BJ (cell line): ENCODE data around the gene TNS1. TPM values are rescaled to one million over a fixed set of nuclear protein-coding genes. Genes with fewer than 3 reads are reported as not detected.

ENCODE experiments used
- CTCF ChIA-PET: fragments of 350-600 bp; formaldehyde crosslinking; extraction: SDS; loops from one replicate; lab custom pipeline; 2021; ENCODE audit warnings: antibody characterized with exemption, inconsistent platforms; lab: Yijun Ruan, JAX
- POLR2A ChIA-PET: fragments of 300-600 bp; sonication (Branson Sonifier 250); formaldehyde crosslinking; extraction: SDS; loops from one replicate; lab custom pipeline; 2021; ENCODE audit warnings: antibody characterized with exemption; lab: Charles Lee
- DNase-seq: peaks from one replicate; pipeline ENCODE4 v3.0.0-alpha.2; 2011; ENCODE audit warnings: low read depth
- H3K27me3 ChIP-seq: 2 replicates; pipeline ENCODE4 v1.6.0; 2011; ENCODE audit warnings: low read length; ENCODE audit not compliant: control insufficient read depth, insufficient read depth
- H3K36me3 ChIP-seq: 2 replicates; pipeline ENCODE4 v1.5.1; 2011; ENCODE audit warnings: low read length; ENCODE audit not compliant: control insufficient read depth, insufficient read depth
- H3K4me3 ChIP-seq: 2 replicates; pipeline ENCODE4 v1.5.1; 2011; ENCODE audit warnings: low read depth, mild to moderate bottlenecking, control low read depth, low read length
- polyA plus RNA-seq: library from polyadenylated mRNA; depleted of rRNA; stranded (reverse); fragments of >200 nt; gene quantifications from 2 replicates; pipeline ENCODE4 v1.2.3, GENCODE V29; 2011
- TF ChIP-seq, protein P1 (sequence below): IDR thresholded peaks from 2 replicates; pipeline ENCODE4 v1.5.1; 2011; ENCODE audit warnings: low read depth, mild to moderate bottlenecking, control low read depth, inconsistent platforms, low read length, moderate library complexity; ENCODE audit not compliant: insufficient read depth

The TNS1 gene
- polyA plus RNA-seq, 1 experiment, result 35.6 TPM

- ChIA-PET CTCF (interaction anchor here (0.6 to 0.9 kb wide), 3 partner anchors 37 to 165 kb away, joined by 3 to 4 read pairs (median 3); no protein-coding TSS in a partner anchor), POLR2A (no interaction called here)
- no peak for DNase-seq
- H3K4me3 ChIP-seq, result no peak overlapping the region
- TF ChIP-seq, protein P1, sequence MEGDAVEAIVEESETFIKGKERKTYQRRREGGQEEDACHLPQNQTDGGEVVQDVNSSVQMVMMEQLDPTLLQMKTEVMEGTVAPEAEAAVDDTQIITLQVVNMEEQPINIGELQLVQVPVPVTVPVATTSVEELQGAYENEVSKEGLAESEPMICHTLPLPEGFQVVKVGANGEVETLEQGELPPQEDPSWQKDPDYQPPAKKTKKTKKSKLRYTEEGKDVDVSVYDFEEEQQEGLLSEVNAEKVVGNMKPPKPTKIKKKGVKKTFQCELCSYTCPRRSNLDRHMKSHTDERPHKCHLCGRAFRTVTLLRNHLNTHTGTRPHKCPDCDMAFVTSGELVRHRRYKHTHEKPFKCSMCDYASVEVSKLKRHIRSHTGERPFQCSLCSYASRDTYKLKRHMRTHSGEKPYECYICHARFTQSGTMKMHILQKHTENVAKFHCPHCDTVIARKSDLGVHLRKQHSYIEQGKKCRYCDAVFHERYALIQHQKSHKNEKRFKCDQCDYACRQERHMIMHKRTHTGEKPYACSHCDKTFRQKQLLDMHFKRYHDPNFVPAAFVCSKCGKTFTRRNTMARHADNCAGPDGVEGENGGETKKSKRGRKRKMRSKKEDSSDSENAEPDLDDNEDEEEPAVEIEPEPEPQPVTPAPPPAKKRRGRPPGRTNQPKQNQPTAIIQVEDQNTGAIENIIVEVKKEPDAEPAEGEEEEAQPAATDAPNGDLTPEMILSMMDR, result no peak
- H3K27me3 ChIP-seq, result no peaks in the 10 kb centered on the region
- H3K36me3 ChIP-seq, result peaks cover 40% of the 10 kb centered on the region
Observed at GRCh38 chr2:217822296-217823252, 180.2 kb downstream of the TNS1 start.

- CTCF ChIA-PET, result interaction anchor here (0.6 kb wide), 1 partner anchor 36 kb away, joined by 4 read pairs; no protein-coding TSS in a partner anchor
- no peak for DNase-seq
- TF ChIP-seq, protein P1, result no peak
- Histone ChIP-seq H3K27me3 (no peaks in the 10 kb centered on the region), H3K4me3 (no peak overlapping the region), H3K36me3 (peaks cover 43% of the 10 kb centered on the region)
- POLR2A ChIA-PET, result no interaction called here
Observed at GRCh38 chr2:217821536-217822147, 181.2 kb downstream of the TNS1 start.

GRCh38 chr2:217820904-217821303 is 181.9 kb downstream of the TNS1 start:
- POLR2A ChIA-PET, result no interaction called here
- CTCF ChIA-PET, result no interaction called here
- no peaks in the 10 kb centered on the region for H3K27me3 ChIP-seq
- no peak overlapping the region for H3K4me3 ChIP-seq
- no peak for DNase-seq
- TF ChIP-seq, protein P1, result no peak
- H3K36me3 ChIP-seq, result peaks cover 44% of the 10 kb centered on the region

DNA sequence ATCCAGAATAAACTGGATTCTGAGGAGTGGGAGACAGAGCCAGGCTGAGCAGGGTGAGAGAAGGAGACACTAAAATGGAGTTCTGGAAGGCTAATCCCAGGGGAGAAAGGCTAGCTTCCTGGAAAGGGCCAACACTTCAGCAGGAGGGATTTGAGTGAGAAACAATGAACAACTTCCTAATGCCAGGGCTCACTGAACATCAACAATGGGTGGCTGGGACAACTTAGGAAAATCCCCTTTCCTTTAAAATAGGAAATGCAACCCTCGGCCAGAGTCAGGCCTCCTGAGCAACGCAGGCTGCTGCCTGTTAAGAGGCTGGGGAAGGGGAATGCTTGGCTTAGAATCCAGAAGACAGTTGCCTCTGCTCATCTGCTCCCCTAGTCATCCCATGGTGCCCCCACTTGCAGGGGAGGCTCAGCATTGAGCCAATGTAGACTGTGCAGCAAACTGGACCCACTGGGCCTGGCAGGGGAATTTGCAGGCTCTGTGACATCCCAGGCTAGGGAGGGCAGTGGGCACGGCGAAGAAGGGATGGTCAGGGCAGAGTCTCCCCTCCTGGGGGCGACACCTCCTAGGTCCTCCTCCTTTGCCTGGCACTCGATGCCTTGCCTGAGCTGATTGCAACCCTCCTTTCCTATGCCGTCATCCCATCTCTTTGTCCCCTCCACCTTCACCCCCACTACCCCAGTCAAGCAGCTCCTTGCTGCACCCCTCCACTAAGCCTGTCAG is 182.5 kb downstream of the TNS1 start:
- Histone ChIP-seq H3K4me3 (no peak overlapping the region), H3K36me3 (peaks cover 43% of the 10 kb centered on the region), H3K27me3 (no peaks in the 10 kb centered on the region)
- no peak for DNase-seq
- TF ChIP-seq, protein P1, result no peak
- POLR2A ChIA-PET, result no interaction called here
- CTCF ChIA-PET, result interaction anchor here (1.4 kb wide), 1 partner anchor 9 kb away, joined by 3 read pairs; no protein-coding TSS in a partner anchor
